Colonic mucosa (tissue), 4 donors: ENCODE data around the gene ECHDC3. TPM values are rescaled to one million over a fixed set of nuclear protein-coding genes. Genes with fewer than 3 reads are reported as not detected.
A peak's percentile ranks its signal among the peaks of the same experiment; 100 is the strongest.

Experiments used
- DNase-seq: peaks from one replicate; pipeline ENCODE4 v3.0.0-alpha.2; 2020
- H3K27ac ChIP-seq: fragments of 200-600 bp; one replicate; pipeline ENCODE4 v1.8.0; 2021
- H3K27me3 ChIP-seq: fragments of 200-600 bp; one replicate; pipeline ENCODE4 v1.8.0; 2021
- H3K36me3 ChIP-seq: fragments of 200-600 bp; one replicate; pipeline ENCODE4 v1.8.0; 2021
- H3K4me1 ChIP-seq: fragments of 200-600 bp; one replicate; pipeline ENCODE4 v1.8.0; 2021; ENCODE audit warnings: mild to moderate bottlenecking
- H3K4me3 ChIP-seq: fragments of 200-600 bp; one replicate; pipeline ENCODE4 v1.8.0; 2021
- H3K9ac ChIP-seq, 2 donors: one replicate each; pipeline ENCODE4 v1.7.0; 2013; ENCODE audit warnings: control low read depth in 2 of 2, low read depth in 2 of 2, low read length in 2 of 2
- H3K9me3 ChIP-seq: fragments of 200-600 bp; one replicate; pipeline ENCODE4 v1.8.0; 2021
- CTCF ChIP-seq: fragments of 200-600 bp; IDR thresholded peaks from one replicate; pipeline ENCODE4 v1.8.0; 2022; ENCODE audit warnings: antibody characterized with exemption, mild to moderate bottlenecking
- intact Hi-C: fragments of 100-400 bp; cut with DNase I; formaldehyde crosslinking; loops from one replicate; pipeline ENCODE4 v1.14.1; 2022
- total RNA-seq, 2 donors: library from RNA; stranded (reverse); fragmentation: NEBNext Ultra II Directional in 1 of 2; extraction: Animal tissue kit (Norgen Biotek cat#: 25700) in 1 of 2; gene quantifications; one replicate each; pipeline ENCODE4 v1.2.1, GENCODE V29; 2021
- donor health status: healthy.
- donor health status: DM: no; HTN: no; CAD: no.
- donor health status: DM: no; HTN: no; CAD: no.

Gene ECHDC3, protein sequence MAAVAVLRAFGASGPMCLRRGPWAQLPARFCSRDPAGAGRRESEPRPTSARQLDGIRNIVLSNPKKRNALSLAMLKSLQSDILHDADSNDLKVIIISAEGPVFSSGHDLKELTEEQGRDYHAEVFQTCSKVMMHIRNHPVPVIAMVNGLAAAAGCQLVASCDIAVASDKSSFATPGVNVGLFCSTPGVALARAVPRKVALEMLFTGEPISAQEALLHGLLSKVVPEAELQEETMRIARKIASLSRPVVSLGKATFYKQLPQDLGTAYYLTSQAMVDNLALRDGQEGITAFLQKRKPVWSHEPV
- total RNA-seq: 10 to 100 TPM; 14.0 to 17.6 TPM

GRCh38 chr10:11742009-11742778, at the start of gene ECHDC3:
Gene ECHDC3 (plus strand): TSS chr10:11742382. CDS start chr10:11742577, 195 bp downstream.
- Histone ChIP-seq H3K4me3 (peak within 1 kb of the TSS; percentile 70), H3K27me3 (no peaks in the 10 kb centered on the region), H3K27ac (peak within 1 kb of the TSS; percentile 55), H3K9me3 (no peaks in the 10 kb centered on the region), H3K36me3 (no peaks in the 10 kb centered on the region), H3K9ac (peak within 1 kb of the TSS in 1 of 2 donors; percentile 61), H3K4me1 (peaks cover 3% of the 10 kb centered on the region)
- peak; percentile 70 for DNase-seq
- TF ChIP-seq CTCF: no peak
- intact Hi-C loops: no loop called here

- no peaks in the 10 kb centered on the region for H3K4me1 ChIP-seq
- H3K36me3 ChIP-seq: no peaks in the 10 kb centered on the region
- no peak overlapping the region for H3K9ac ChIP-seq
- H3K9me3 ChIP-seq: no peaks in the 10 kb centered on the region
- intact Hi-C loops: no loop called here
- DNase-seq: no peak
- H3K4me3 ChIP-seq: no peak overlapping the region
- no peak for TF ChIP-seq CTCF
- no peaks in the 10 kb centered on the region for H3K27me3 ChIP-seq
- H3K27ac ChIP-seq: no peak overlapping the region
Observed at GRCh38 chr10:11693376-11693775, 48.8 kb upstream of the ECHDC3 start.

GRCh38 chr10:11695779-11696178, 46.4 kb upstream of the ECHDC3 start:
- no peak for TF ChIP-seq CTCF
- H3K9me3 ChIP-seq: no peaks in the 10 kb centered on the region
- H3K36me3 ChIP-seq: no peaks in the 10 kb centered on the region
- DNase-seq: no peak
- intact Hi-C loops: no loop called here
- no peaks in the 10 kb centered on the region for H3K27me3 ChIP-seq
- no peak overlapping the region for H3K27ac ChIP-seq
- H3K4me3 ChIP-seq: no peak overlapping the region
- H3K9ac ChIP-seq: no peak overlapping the region
- no peaks in the 10 kb centered on the region for H3K4me1 ChIP-seq

DNA sequence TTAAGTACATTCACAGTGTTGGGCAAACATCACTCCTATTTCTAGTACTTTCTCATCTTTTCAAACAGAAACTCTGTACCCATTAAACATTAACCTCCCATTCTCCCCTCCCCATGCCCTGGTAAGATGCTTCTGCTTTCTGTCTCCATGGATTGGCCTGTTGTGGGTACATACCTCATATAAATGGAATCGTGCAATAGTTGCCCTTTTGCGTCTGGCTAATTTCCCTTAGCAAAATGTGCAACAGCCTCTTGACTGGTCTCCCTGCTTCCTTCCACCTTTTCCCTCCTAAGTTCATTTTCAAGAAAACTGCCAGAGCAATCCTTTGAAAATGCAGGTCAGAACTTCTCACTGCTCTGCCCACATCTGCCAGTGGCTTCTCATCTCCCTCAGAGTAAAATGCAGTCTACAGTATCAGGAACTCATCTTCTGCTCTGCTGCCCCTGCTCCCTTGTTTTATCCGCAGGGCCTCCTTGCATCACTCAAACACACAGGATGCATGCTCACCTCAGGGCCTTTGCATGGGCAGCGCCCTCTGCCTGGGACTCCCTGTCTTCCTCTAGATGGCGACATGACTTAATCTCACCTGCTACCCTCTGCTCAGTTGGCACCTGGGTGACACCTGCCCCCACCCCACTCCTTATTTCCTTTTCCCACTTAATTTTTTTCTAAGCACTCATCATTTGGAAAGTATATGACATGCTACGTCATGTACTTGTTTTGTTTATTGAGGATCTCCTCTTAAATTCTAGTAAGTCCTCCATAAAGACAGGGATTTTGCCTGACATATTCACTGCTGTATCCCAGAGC, 44.3 kb upstream of the ECHDC3 start:
- no peaks in the 10 kb centered on the region for H3K27me3 ChIP-seq
- H3K4me3 ChIP-seq: no peak overlapping the region
- H3K27ac ChIP-seq: no peak overlapping the region
- intact Hi-C loops: no loop called here
- no peaks in the 10 kb centered on the region for H3K4me1 ChIP-seq
- no peak for TF ChIP-seq CTCF
- H3K9me3 ChIP-seq: no peaks in the 10 kb centered on the region
- no peak overlapping the region for H3K9ac ChIP-seq
- peak; percentile 42 for DNase-seq
- no peaks in the 10 kb centered on the region for H3K36me3 ChIP-seq
